Body of pancreas (tissue), 4 donors: Measurements from ENCODE around the gene DESI2. TPM values are rescaled to one million over a fixed set of nuclear protein-coding genes. Genes with fewer than 3 reads are reported as not detected.
A peak's percentile ranks its signal among the peaks of the same experiment; 100 is the strongest.

Source experiments
- ATAC-seq: fragments of 150-250 bp; one replicate; pipeline ENCODE4 v1.9.1; 2016
- DNase-seq, 4 donors: peaks; one replicate each; pipeline ENCODE4 v3.0.0-alpha.2; 2019
- H3K27ac ChIP-seq, 4 donors: fragments of 200-600 bp; sonication (generic); 1 replicate in 3 of 4; 2 replicates in 1 of 4; pipeline versions ENCODE4 v1.5.1 to v1.6.1; 2016 to 2019; ENCODE audit warnings: mild to moderate bottlenecking in 1 of 4, mixed read lengths in 1 of 4, moderate library complexity in 1 of 4
- H3K27me3 ChIP-seq, 2 donors: fragments of 200-600 bp; sonication (generic); one replicate each; pipeline ENCODE4 v1.6.0; 2016; ENCODE audit warnings: mild to moderate bottlenecking in 1 of 2
- H3K36me3 ChIP-seq, 2 donors: fragments of 200-600 bp; sonication (generic); replicated peaks in 1 of 2; 2 replicates each; pipeline ENCODE4 v1.5.1; 2016; ENCODE audit warnings: low read depth in 2 of 2; ENCODE audit not compliant: insufficient read depth in 1 of 2
- H3K4me1 ChIP-seq: fragments of 200-600 bp; sonication (generic); one replicate; pipeline ENCODE4 v1.6.0; 2016
- H3K4me3 ChIP-seq, 2 donors: fragments of 200-600 bp; sonication (generic); 1 replicate in 1 of 2; 2 replicates in 1 of 2; pipeline ENCODE4 v1.5.1; 2016 to 2019
- H3K9me3 ChIP-seq, 3 donors: fragments of 200-600 bp; sonication (generic); 1 replicate in 2 of 3; 2 replicates in 1 of 3; pipeline ENCODE4 v1.5.1; 2016
- CTCF ChIP-seq, 7 experiments: fragments of 450-650 bp in 4 of 7; fragments of 200-600 bp in 3 of 7; sonication (generic) in 3 of 7; IDR thresholded peaks; one replicate each; pipeline ENCODE4 v1.5.1; 2016 to 2019; ENCODE audit warnings: antibody characterized with exemption in 7 of 7
- POLR2A ChIP-seq, 3 donors: fragments of 450-650 bp; IDR thresholded peaks; one replicate each; pipeline ENCODE4 v1.6.1; 2016; ENCODE audit warnings: antibody characterized with exemption in 3 of 3, mild to moderate bottlenecking in 2 of 3
- WGBS, 2 donors: methylation state at CpG; one replicate each; pipeline ENCODE4 v1.1.5; 2017; 5-methylcytosine and 5-hydroxymethylcytosine counted together
- intact Hi-C: fragments of 100-400 bp; cut with DNase I; formaldehyde crosslinking; loops from one replicate; pipeline ENCODE4 v1.15.1; 2023
- total RNA-seq, 2 donors: library from RNA; depleted of rRNA; stranded (reverse); fragments of >200 nt; gene quantifications; one replicate each; pipeline ENCODE4 v1.1.0, GENCODE V29; 2016

Gene DESI2
- total RNA-seq, 2 donors from 2014 or later, result 14.5 TPM

- peak; percentile 42 for ATAC-seq
- TF ChIP-seq CTCF (IDR thresholded peaks at IDR 0.05) (no peak), POLR2A (IDR thresholded peaks at IDR 0.05) (no peak)
- DNase-seq, result no peak
- peak overlapping the region in 1 of 4 donors; percentile 48 for H3K27ac ChIP-seq
- H3K9me3 ChIP-seq, result no peaks in the 10 kb centered on the region
- H3K4me1 ChIP-seq, result peaks cover 14% of the 10 kb centered on the region
- H3K4me3 ChIP-seq, result no peak overlapping the region
- no peaks in the 10 kb centered on the region for H3K27me3 ChIP-seq
- no peaks in the 10 kb centered on the region for H3K36me3 ChIP-seq
- intact Hi-C loops, result loop anchor here (10.0 kb wide), 1 partner anchor 420 kb away; no protein-coding TSS in a partner anchor
- 36 to 52% methylated on average over 3 of the region's 3 CpGs for WGBS, 2 donors
Measured at GRCh38 chr1:244614879-244615278, 38.0 kb upstream of the DESI2 start.

- TF ChIP-seq POLR2A (IDR thresholded peaks at IDR 0.05) (no peak), CTCF (IDR thresholded peaks at IDR 0.05) (no peak)
- H3K4me3 ChIP-seq, result no peak overlapping the region
- H3K27me3 ChIP-seq, result no peaks in the 10 kb centered on the region
- peaks cover 14% of the 10 kb centered on the region for H3K4me1 ChIP-seq
- H3K27ac ChIP-seq, result peak overlapping the region in 2 of 4 donors; percentile 23 to 48
- intact Hi-C loops, result loop anchor here (10.0 kb wide), 1 partner anchor 420 kb away; no protein-coding TSS in a partner anchor
- 68 to 77% methylated on average over 6 of the region's 6 CpGs for WGBS, 2 donors
- no peak for ATAC-seq
- no peaks in the 10 kb centered on the region for H3K9me3 ChIP-seq
- H3K36me3 ChIP-seq, result no peaks in the 10 kb centered on the region
- DNase-seq, result no peak
Measured at GRCh38 chr1:244615301-244615700, 37.6 kb upstream of the DESI2 start.

GRCh38 chr1:244626709-244627108 is 26.2 kb upstream of the DESI2 start:
- DNase-seq, result no peak
- Histone ChIP-seq H3K36me3 (no peaks in the 10 kb centered on the region), H3K9me3 (no peaks in the 10 kb centered on the region), H3K4me3 (no peak overlapping the region), H3K4me1 (no peaks in the 10 kb centered on the region), H3K27me3 (no peaks in the 10 kb centered on the region), H3K27ac (no peak overlapping the region)
- intact Hi-C loops, result no loop called here
- 77 to 80% methylated on average over 4 of the region's 4 CpGs for WGBS, 2 donors
- ATAC-seq, result no peak
- TF ChIP-seq CTCF (IDR thresholded peaks at IDR 0.05) (no peak), POLR2A (IDR thresholded peaks at IDR 0.05) (no peak)

- TF ChIP-seq CTCF (IDR thresholded peaks at IDR 0.05), result no peak
- no peak for TF ChIP-seq POLR2A (IDR thresholded peaks at IDR 0.05)
- ATAC-seq, result no peak
Measured at GRCh38 chr1:244628789-244629188, 24.1 kb upstream of the DESI2 start.

GRCh38 chr1:244633140-244633539 is 19.8 kb upstream of the DESI2 start:
- intact Hi-C loops, result no loop called here
- Histone ChIP-seq H3K9me3 (no peaks in the 10 kb centered on the region), H3K4me1 (no peaks in the 10 kb centered on the region), H3K4me3 (no peak overlapping the region), H3K27me3 (no peaks in the 10 kb centered on the region), H3K36me3 (no peaks in the 10 kb centered on the region), H3K27ac (no peak overlapping the region)
- DNase-seq (no peak), ATAC-seq (no peak)
- no peak for TF ChIP-seq CTCF (IDR thresholded peaks at IDR 0.05)
- TF ChIP-seq POLR2A (IDR thresholded peaks at IDR 0.05), result no peak

More at GRCh38 chr1:244628789-244629188, 24.1 kb upstream of the DESI2 start:
- 74 to 81% methylated on average over 5 of the region's 5 CpGs for WGBS, 2 donors
- H3K4me3 ChIP-seq, result no peak overlapping the region
- H3K27ac ChIP-seq, result no peak overlapping the region
- no peaks in the 10 kb centered on the region for H3K4me1 ChIP-seq
- no peaks in the 10 kb centered on the region for H3K27me3 ChIP-seq
- no peak for DNase-seq
- no peaks in the 10 kb centered on the region for H3K36me3 ChIP-seq
- no peaks in the 10 kb centered on the region for H3K9me3 ChIP-seq
- intact Hi-C loops, result no loop called here
